HG02885 (cell line): ENCODE data around the gene ANKRD27.
"Not testable (repeated sequence)": the region's sequence is repeated elsewhere in the genome, so short reads cannot be mapped to it uniquely, and the experiment has no call there.

Source experiments
- ATAC-seq: cut with Tn5 transposase; IDR thresholded peaks from one replicate; pipeline ENCODE4 v1.9.1; 2021; ENCODE audit warnings: mild to moderate bottlenecking; ENCODE audit not compliant: unreplicated experiment, poor library complexity

ANKRD27 gene

GRCh38 chr19:32674931-32675719, at the start of gene ANKRD27:
TSS of gene ANKRD27 (minus strand) at chr19:32675180. CDS start at chr19:32659015, 16,165 bp downstream.
- ATAC-seq, result peak; percentile 97

DNA sequence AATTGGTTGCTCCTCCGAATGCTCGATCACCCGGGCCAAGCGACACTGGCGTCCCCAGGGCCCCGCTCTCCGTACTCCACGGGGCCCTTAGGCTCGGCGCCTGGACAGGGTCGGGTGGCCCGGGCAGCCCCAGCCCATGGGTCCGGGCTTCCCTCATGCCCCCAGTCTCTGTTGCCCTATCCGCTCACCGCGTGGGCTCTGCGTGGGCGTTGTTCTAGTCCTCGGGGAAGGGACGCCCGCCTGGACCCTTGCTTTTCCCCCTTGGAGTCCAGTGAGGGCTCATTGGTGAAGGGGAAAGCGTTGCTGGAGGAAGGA, 45.9 kb upstream of the ANKRD27 start:
- no peak for ATAC-seq

- ATAC-seq, result no peak
Observed at GRCh38 chr19:32720216-32720935, 45.4 kb upstream of the ANKRD27 start.

- no peak for ATAC-seq
Observed at GRCh38 chr19:32719611-32720059, 44.7 kb upstream of the ANKRD27 start, which contains the start of gene TDRD12. TSS of gene TDRD12 (plus strand) at chr19:32719767. CDS start at chr19:32720073, 306 bp downstream.

GRCh38 chr19:32718286-32718685, 43.3 kb upstream of the ANKRD27 start:
- ATAC-seq, result no peak

- no peak for ATAC-seq
Observed at GRCh38 chr19:32717496-32717895, 42.5 kb upstream of the ANKRD27 start.

- not testable (repeated sequence) for ATAC-seq
Observed at GRCh38 chr19:32716203-32716602, 41.2 kb upstream of the ANKRD27 start.

GRCh38 chr19:32711747-32712146, 36.8 kb upstream of the ANKRD27 start:
- ATAC-seq, result no peak

GRCh38 chr19:32709032-32709431, 34.1 kb upstream of the ANKRD27 start:
- no peak for ATAC-seq

DNA sequence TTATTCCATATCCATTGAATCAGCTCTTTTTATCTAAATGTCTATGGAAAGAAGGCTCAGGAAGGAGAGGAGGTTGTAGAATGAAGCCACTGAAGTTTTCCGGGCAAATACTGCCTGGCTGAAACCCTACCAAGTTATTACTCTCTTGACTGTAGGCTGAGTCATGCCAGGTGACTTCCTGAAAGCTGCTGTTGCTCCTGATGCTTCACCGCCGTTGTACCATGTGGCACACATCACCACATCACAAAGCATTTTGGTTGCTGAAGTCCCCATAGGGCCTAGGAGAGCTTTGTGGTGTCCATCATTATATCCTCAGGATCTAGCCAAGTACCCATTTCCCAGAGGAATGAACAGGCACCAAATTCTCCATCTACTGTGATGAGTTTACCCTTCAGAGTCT, 33.5 kb upstream of the ANKRD27 start:
- no peak for ATAC-seq

DNA sequence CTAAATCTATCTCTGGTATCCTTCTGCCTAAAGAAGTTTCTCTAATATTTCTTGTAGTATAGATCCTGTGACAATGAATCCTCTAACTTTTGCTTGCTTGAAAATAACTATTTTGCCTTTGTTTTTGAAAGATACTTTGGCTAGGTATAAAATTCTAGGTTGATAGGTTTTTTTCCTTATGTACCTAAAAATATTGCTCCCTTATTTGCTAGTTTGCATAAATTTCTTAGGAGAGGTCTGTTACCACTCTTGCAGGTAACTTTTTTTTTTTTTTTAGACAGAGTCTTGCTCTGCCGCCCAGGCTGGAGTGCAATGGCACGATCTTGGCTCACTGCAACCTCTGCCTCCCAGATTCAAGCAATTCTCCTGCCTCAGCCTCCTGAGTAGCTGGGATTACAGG, 29.0 kb upstream of the ANKRD27 start:
- not testable (repeated sequence) for ATAC-seq

- ATAC-seq, result no peak
Observed at GRCh38 chr19:32702010-32702409, 27.0 kb upstream of the ANKRD27 start.

DNA sequence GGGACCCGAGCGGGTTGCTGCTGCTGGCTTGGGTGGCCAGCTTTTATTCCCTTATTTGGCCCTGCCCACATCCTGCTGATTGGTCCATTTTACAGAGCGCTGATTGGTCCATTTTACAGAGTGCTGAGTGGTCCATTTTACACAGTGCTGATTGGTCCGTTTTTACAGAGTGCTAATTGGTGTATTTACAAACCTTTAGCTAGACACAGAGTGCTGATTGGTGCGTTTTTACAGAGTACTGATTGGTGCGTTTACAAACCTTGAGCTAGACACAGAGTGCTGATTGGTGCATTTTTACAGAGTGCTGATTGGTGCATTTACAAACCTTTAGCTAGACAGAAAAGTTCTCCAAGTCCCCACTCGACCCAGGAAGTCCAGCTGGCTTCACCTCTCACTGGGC, 25.1 kb upstream of the ANKRD27 start:
- ATAC-seq, result not testable (repeated sequence)

DNA sequence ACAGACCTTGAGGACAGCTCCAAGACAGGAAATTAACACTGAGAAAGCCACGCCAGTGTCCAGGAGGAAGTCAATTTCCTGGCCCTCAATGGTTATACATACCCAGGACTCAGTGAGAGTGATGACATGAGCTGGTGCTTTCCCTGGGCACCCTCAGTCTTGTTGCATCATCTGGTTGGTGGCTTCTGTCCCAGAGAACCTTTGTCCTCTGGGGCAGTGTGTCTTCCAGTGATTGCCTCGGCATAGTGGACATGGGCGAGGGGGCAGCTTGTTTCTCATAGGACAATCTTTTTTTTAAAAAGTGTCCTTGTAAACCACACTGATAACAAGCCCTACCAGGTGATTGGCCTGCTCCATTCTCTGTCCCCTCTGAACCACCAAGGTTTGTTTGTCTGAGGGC, 21.8 kb upstream of the ANKRD27 start:
- ATAC-seq, result not testable (repeated sequence)

GRCh38 chr19:32695506-32695905, 20.5 kb upstream of the ANKRD27 start:
- not testable (repeated sequence) for ATAC-seq

- ATAC-seq, result not testable (repeated sequence)
Observed at GRCh38 chr19:32694851-32695250, 19.9 kb upstream of the ANKRD27 start.

DNA sequence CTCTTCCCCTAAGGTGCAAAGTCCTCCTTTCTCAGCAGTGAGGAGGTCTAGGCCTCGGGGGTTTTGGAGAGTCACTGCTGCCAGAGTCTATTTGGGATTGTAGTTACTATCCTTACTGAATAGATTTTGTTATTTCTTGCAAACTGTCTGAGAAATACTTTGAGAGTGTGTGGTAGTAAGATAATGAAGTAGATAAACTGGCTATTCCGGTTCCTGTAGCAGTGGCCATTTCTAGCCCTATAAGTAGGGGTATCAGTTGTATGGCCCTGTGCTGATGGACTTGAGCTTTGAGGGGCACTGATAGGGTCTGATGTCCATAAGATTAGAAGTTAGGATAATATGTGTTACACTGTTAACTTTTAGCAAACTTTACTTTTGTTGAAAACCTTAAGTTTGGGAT, 19.3 kb upstream of the ANKRD27 start:
- ATAC-seq, result not testable (repeated sequence)

GRCh38 chr19:32693151-32694108, 18.4 kb upstream of the ANKRD27 start:
- ATAC-seq, result not testable (repeated sequence)

DNA sequence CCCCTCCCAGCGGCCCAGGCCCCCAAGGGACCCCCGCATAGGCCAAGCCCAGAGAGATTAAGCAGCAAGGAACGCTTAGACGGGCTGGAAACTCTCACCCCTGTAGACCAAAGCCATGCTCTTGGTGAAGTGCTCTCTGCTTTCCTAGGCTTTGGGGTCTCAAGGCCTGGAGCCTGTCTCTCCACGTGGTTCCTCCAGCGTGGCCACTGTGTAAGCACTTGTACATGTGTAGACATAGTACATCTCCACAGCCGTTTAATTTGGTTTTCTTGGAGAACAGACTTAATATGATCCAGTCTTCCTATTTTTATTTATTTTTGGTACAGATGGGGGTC, 17.7 kb upstream of the ANKRD27 start:
- peak; percentile 1 for ATAC-seq

- peak; percentile 67 for ATAC-seq
Observed at GRCh38 chr19:32691952-32692726, 17.2 kb upstream of the ANKRD27 start.
